H1 (cell line): ENCODE results near the gene LARP4B. TPM values are rescaled to one million over a fixed set of nuclear protein-coding genes. Genes with fewer than 3 reads are reported as not detected.

Source experiments
- CTCF ChIA-PET: fragments of 300-600 bp; sonication (Branson Sonifier 250); formaldehyde crosslinking; loops from one replicate; lab custom pipeline; 2021; ENCODE audit not compliant: partially characterized antibody; lab: Charles Lee
- POLR2A ChIA-PET: fragments of 300-600 bp; sonication (Branson Sonifier 250); formaldehyde crosslinking; loops from one replicate; lab custom pipeline; 2021; ENCODE audit warnings: inconsistent platforms; ENCODE audit not compliant: partially characterized antibody; lab: Charles Lee
- DNase-seq, 2 experiments: peaks; one replicate each; pipeline versions ENCODE4 v3.0.0 to v3.0.0-alpha.2; 2010 to 2022; ENCODE audit warnings: low spot score in 2 of 2, low read depth in 1 of 2, mixed read lengths in 1 of 2
- FAIRE-seq: peaks from 2 replicates; lab custom pipeline; 2011; peaks lifted over from hg19 to GRCh38; lab: Jason Lieb, UNC
- H2AFZ ChIP-seq: 2 replicates; pipeline ENCODE4 v1.8.1; 2012; ENCODE audit warnings: low read length, inconsistent platforms
- H2AK5ac ChIP-seq: 2 replicates; pipeline ENCODE4 v1.6.1; 2013; ENCODE audit warnings: low read depth, low read length
- H2BK120ac ChIP-seq: replicated peaks from 2 replicates; pipeline ENCODE3; 2013; ENCODE audit warnings: low read depth, low read length, inconsistent platforms
- H2BK12ac ChIP-seq: 2 replicates; pipeline ENCODE4 v1.6.1; 2013; ENCODE audit warnings: low read depth, low read length
- H2BK15ac ChIP-seq: 2 replicates; pipeline ENCODE4 v1.6.1; 2013; ENCODE audit warnings: low read length
- H2BK20ac ChIP-seq: 2 replicates; pipeline ENCODE4 v1.6.1; 2013; ENCODE audit warnings: low read length
- H2BK5ac ChIP-seq: 2 replicates; pipeline ENCODE4 v1.6.1; 2013; ENCODE audit warnings: low read depth, low read length
- H3K14ac ChIP-seq: 2 replicates; pipeline ENCODE4 v1.6.1; 2013; ENCODE audit warnings: inconsistent platforms; ENCODE audit not compliant: insufficient read length
- H3K18ac ChIP-seq: 2 replicates; pipeline ENCODE4 v1.6.1; 2013; ENCODE audit warnings: low read length; ENCODE audit errors: extremely low read depth
- H3K23ac ChIP-seq: 2 replicates; pipeline ENCODE4 v1.6.1; 2013; ENCODE audit warnings: inconsistent platforms; ENCODE audit not compliant: insufficient read length
- H3K23me2 ChIP-seq: 2 replicates; pipeline ENCODE4 v1.6.1; 2013; ENCODE audit warnings: low read depth, low read length
- H3K27ac ChIP-seq: 2 replicates; pipeline ENCODE4 v1.6.1; 2011; ENCODE audit warnings: low read depth, low read length, inconsistent platforms
- H3K27me3 ChIP-seq, 4 experiments: replicated peaks in 1 of 4; 1 replicate in 1 of 4; 2 replicates in 3 of 4; pipeline versions ENCODE4 v1.6.1 to v1.8.1; 2011 to 2013; ENCODE audit warnings: low read length in 3 of 4, mild to moderate bottlenecking in 3 of 4, inconsistent platforms in 2 of 4, mixed read lengths in 2 of 4, moderate library complexity in 1 of 4; ENCODE audit not compliant: control insufficient read depth in 3 of 4, insufficient read depth in 3 of 4; ENCODE audit errors: extremely low read depth in 1 of 4
- H3K36me3 ChIP-seq, 4 experiments: 2 replicates each; pipeline versions ENCODE4 v1.6.1 to v1.8.1; 2011 to 2013; ENCODE audit warnings: mild to moderate bottlenecking in 4 of 4, low read length in 3 of 4, moderate library complexity in 2 of 4, control low read depth in 1 of 4, inconsistent platforms in 1 of 4; ENCODE audit not compliant: insufficient read depth in 4 of 4, control insufficient read depth in 2 of 4
- H3K4ac ChIP-seq: replicated peaks from 2 replicates; pipeline ENCODE3; 2013; ENCODE audit warnings: low read length, low read depth, mixed read lengths, inconsistent platforms; ENCODE audit not compliant: insufficient read length
- H3K4me1 ChIP-seq, 4 experiments: replicated peaks in 1 of 4; 1 replicate in 1 of 4; 2 replicates in 3 of 4; pipeline versions ENCODE4 v1.6.1 to v1.8.1; 2011 to 2013; ENCODE audit warnings: low read length in 3 of 4, inconsistent platforms in 2 of 4, mixed read lengths in 1 of 4; ENCODE audit not compliant: insufficient read depth in 4 of 4, control insufficient read depth in 3 of 4
- H3K4me2 ChIP-seq, 2 experiments: 2 replicates each; pipeline versions ENCODE4 v1.6.1 to v1.8.1; 2011 to 2013; ENCODE audit warnings: low read depth in 2 of 2, low read length in 2 of 2, control low read depth in 1 of 2, inconsistent platforms in 1 of 2, mild to moderate bottlenecking in 1 of 2; ENCODE audit not compliant: insufficient read depth in 1 of 2
- H3K4me3 ChIP-seq, 4 experiments: fragments of 200-600, 300-600 bp in 1 of 4; sonication (generic), shearing (Covaris generic), sonication (Bioruptor Twin) in 1 of 4; 2 replicates each; pipeline versions ENCODE4 v1.5.1 to v1.8.1; 2011 to 2016; ENCODE audit warnings: low read length in 4 of 4, low read depth in 3 of 4, control low read depth in 2 of 4, inconsistent platforms in 2 of 4, mild to moderate bottlenecking in 2 of 4, mixed read lengths in 1 of 4, moderate library complexity in 1 of 4; ENCODE audit not compliant: insufficient read depth in 2 of 4; ENCODE audit errors: extremely low read depth in 1 of 4
- H3K56ac ChIP-seq: replicated peaks from 2 replicates; pipeline ENCODE3; 2013; ENCODE audit warnings: low read depth, mild to moderate bottlenecking, mixed read lengths, low read length, inconsistent platforms; ENCODE audit not compliant: insufficient read length
- H3K79me1 ChIP-seq: 2 replicates; pipeline ENCODE4 v1.6.1; 2013; ENCODE audit warnings: low read depth, low read length, control low read depth
- H3K79me2 ChIP-seq, 2 experiments: 2 replicates each; pipeline versions ENCODE4 v1.6.1 to v1.8.1; 2012 to 2013; ENCODE audit warnings: low read length in 2 of 2, mild to moderate bottlenecking in 2 of 2, inconsistent platforms in 1 of 2; ENCODE audit not compliant: insufficient read depth in 2 of 2, control insufficient read depth in 1 of 2
- H3K9ac ChIP-seq, 4 experiments: replicated peaks in 1 of 4; 1 replicate in 1 of 4; 2 replicates in 3 of 4; pipeline versions ENCODE4 v1.6.1 to v1.8.1; 2011 to 2013; ENCODE audit warnings: low read depth in 3 of 4, low read length in 3 of 4, control low read depth in 2 of 4, mild to moderate bottlenecking in 2 of 4, moderate library complexity in 2 of 4, inconsistent platforms in 1 of 4; ENCODE audit errors: extremely low read depth in 1 of 4
- H3K9me3 ChIP-seq, 2 experiments: 2 replicates each; pipeline versions ENCODE4 v1.6.1 to v1.8.1; 2012 to 2013; ENCODE audit warnings: mild to moderate bottlenecking in 2 of 2, moderate library complexity in 2 of 2, control low read depth in 1 of 2, inconsistent platforms in 1 of 2, low read depth in 1 of 2, low read length in 1 of 2, mixed read lengths in 1 of 2; ENCODE audit not compliant: insufficient read depth in 2 of 2
- H4K20me1 ChIP-seq, 2 experiments: replicated peaks in 1 of 2; 2 replicates each; pipeline versions ENCODE3 to v1.8.1; 2011 to 2013; ENCODE audit warnings: inconsistent platforms in 2 of 2, low read length in 2 of 2, mild to moderate bottlenecking in 1 of 2; ENCODE audit not compliant: insufficient read depth in 2 of 2, control insufficient read depth in 1 of 2
- H4K5ac ChIP-seq: 2 replicates; pipeline ENCODE4 v1.6.1; 2013; ENCODE audit warnings: low read length, low read depth, mixed read lengths, inconsistent platforms; ENCODE audit not compliant: insufficient read length
- H4K8ac ChIP-seq: 2 replicates; pipeline ENCODE4 v1.8.0; 2013; ENCODE audit warnings: mild to moderate bottlenecking, moderate library complexity, low read length, inconsistent platforms; ENCODE audit not compliant: insufficient read depth; ENCODE audit errors: extremely low read depth
- H4K91ac ChIP-seq: replicated peaks from 2 replicates; pipeline ENCODE3; 2013; ENCODE audit warnings: low read length, mixed read lengths, inconsistent platforms; ENCODE audit not compliant: insufficient read length
- BCL11A ChIP-seq, 2 experiments: IDR thresholded peaks; one replicate each; pipeline ENCODE4 v1.6.1; 2011; ENCODE audit warnings: low read depth in 2 of 2, low read length in 2 of 2, mild to moderate bottlenecking in 2 of 2
- BRCA1 ChIP-seq: IDR thresholded peaks from 2 replicates; pipeline ENCODE4 v1.6.1; 2012; ENCODE audit warnings: low read depth, low read length, improper control_type of control experiment
- CHD2 ChIP-seq: IDR thresholded peaks from 2 replicates; pipeline ENCODE4 v1.6.1; 2012; ENCODE audit warnings: low read length, improper control_type of control experiment
- CTBP2 ChIP-seq: IDR thresholded peaks from 2 replicates; pipeline ENCODE4 v1.7.0; 2011; ENCODE audit warnings: borderline replicate concordance, mild to moderate bottlenecking, moderate library complexity, mixed read lengths, low read length; ENCODE audit not compliant: insufficient read depth, insufficient read length
- EZH2 ChIP-seq: fragments of 200-600 bp; sonication (generic); IDR thresholded peaks from 2 replicates; pipeline ENCODE4 v1.7.1; 2012; ENCODE audit warnings: low read depth, mild to moderate bottlenecking, moderate library complexity, low read length, inconsistent platforms; ENCODE audit not compliant: severe bottlenecking
- JUN ChIP-seq: IDR thresholded peaks from 2 replicates; pipeline ENCODE4 v1.6.1; 2011; ENCODE audit warnings: low read depth, mild to moderate bottlenecking, improper control_type of control experiment, low read length
- KDM1A ChIP-seq: fragments of 200-600, 300-600 bp; sonication (generic); IDR thresholded peaks from 2 replicates; pipeline ENCODE4 v1.7.1; 2016; ENCODE audit warnings: mild to moderate bottlenecking, low read length, borderline replicate concordance
- MAFK ChIP-seq: IDR thresholded peaks from 2 replicates; pipeline ENCODE4 v1.6.1; 2012; ENCODE audit warnings: low read depth, mild to moderate bottlenecking, improper control_type of control experiment, low read length
- PHF8 ChIP-seq: fragments of 200-600 bp; sonication (generic); conservative IDR thresholded peaks from 2 replicates; pipeline ENCODE4 v1.7.1; 2012; ENCODE audit warnings: low read depth, mild to moderate bottlenecking, inconsistent platforms, low read length, moderate library complexity
- POLR2A ChIP-seq, 2 experiments: IDR thresholded peaks; 1 replicate in 1 of 2; 2 replicates in 1 of 2; pipeline ENCODE4 v1.6.1; 2011; ENCODE audit warnings: low read depth in 2 of 2, low read length in 2 of 2, mild to moderate bottlenecking in 2 of 2; ENCODE audit errors: control extremely low read depth in 1 of 2
- POLR2AphosphoS5 ChIP-seq: IDR thresholded peaks from 2 replicates; pipeline ENCODE4 v1.6.1; 2011; ENCODE audit warnings: low read depth, low read length
- TBP ChIP-seq: IDR thresholded peaks from 2 replicates; pipeline ENCODE4 v1.6.1; 2011; ENCODE audit warnings: low read depth, low read length, improper control_type of control experiment
- WGBS, 2 experiments: shearing (Covaris generic) in 1 of 2; methylation state at CpG; one replicate each; pipeline versions ENCODE4 v1.1.6 to v1.1.7; 2013 to 2015; ENCODE audit warnings: low lambda C conversion rate in 2 of 2, mixed read lengths in 2 of 2, inconsistent platforms in 1 of 2, low coverage in 1 of 2, missing lambda C conversion rate in 1 of 2; ENCODE audit not compliant: insufficient replicate concordance in 2 of 2, insufficient coverage in 1 of 2, insufficient read length in 1 of 2; ENCODE audit errors: extremely low coverage in 1 of 2, missing lambda C conversion rate in 1 of 2; 5-methylcytosine and 5-hydroxymethylcytosine counted together
- polyA plus RNA-seq, 7 experiments: library from polyadenylated mRNA; depleted of rRNA in 3 of 7; stranded (reverse) in 5 of 7; unstranded in 2 of 7; fragments of >200 nt in 5 of 7; fragments of 200-250 nt in 2 of 7; gene quantifications; 1 replicate in 5 of 7; 2 replicates in 1 of 7; 4 replicates in 1 of 7; pipeline versions ENCODE4 v1.2.1 to v1.2.3, GENCODE V29; 2011 to 2013; ENCODE audit warnings: missing spikeins in 2 of 7, mixed read lengths in 2 of 7
- total RNA-seq: library from RNA; stranded (reverse); fragmentation: NEBNext Ultra II Directional; extraction: Animal tissue kit (Norgen Biotek cat#: 25700); gene quantifications from 2 replicates; pipeline ENCODE4 v1.2.1, GENCODE V29; 2021
- TF ChIP-seq, protein P1 (sequence below): IDR thresholded peaks from 2 replicates; pipeline ENCODE4 v1.6.1; 2012; ENCODE audit warnings: inconsistent platforms

The LARP4B gene
- total and polyA plus RNA-seq, 2 of the 8 experiments (the other 6 are each of a cell fraction or from before 2014, with no cell fraction given): 20.1 to 78.6 TPM

DNA sequence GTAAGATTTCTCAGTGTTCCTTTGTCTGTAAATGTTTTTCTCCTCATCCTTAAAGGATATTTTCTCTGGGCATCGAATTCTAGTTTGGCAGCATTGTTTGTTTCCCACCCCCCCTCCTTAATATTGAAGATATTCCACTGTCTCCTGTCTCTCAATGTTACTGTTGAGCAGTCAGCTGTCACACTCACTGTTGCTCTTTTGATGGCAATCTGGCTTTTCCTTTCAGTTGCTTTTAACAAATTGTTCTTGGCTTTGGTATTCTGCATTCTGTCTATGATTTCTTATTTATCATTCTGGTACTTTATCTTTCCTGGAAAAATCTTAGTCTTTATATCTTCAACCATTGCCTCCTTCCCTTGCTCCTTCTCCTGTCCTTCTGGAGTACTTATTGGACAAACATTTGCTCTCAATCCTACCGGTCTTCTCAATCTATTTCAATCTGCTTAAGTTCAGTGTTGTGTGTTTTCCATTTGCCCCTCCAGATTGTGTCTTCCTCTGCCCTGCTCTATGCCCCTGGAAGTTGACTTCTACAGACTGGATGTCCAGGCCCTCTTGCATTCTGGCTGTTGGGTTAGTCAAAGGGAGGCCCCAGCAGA lies 47.4 kb upstream of the LARP4B start:
- no peak overlapping the region for H4K5ac ChIP-seq
- peaks cover 0 to 4% (median 0%) of the 10 kb centered on the region in 4 experiments; a peak in 1 of 8 replicates for H3K36me3 ChIP-seq
- H2BK5ac ChIP-seq: no peak overlapping the region
- DNase-seq (no peak), FAIRE-seq (no peak)
- H3K27ac ChIP-seq: no peak overlapping the region
- no peaks in the 10 kb centered on the region for H3K27me3 ChIP-seq
- no peak overlapping the region for H4K91ac ChIP-seq
- H2BK120ac ChIP-seq: no peak overlapping the region
- H4K8ac ChIP-seq: no peak overlapping the region
- no peak overlapping the region for H3K56ac ChIP-seq
- H3K79me1 ChIP-seq: no peaks in the 10 kb centered on the region
- no peaks in the 10 kb centered on the region for H4K20me1 ChIP-seq
- no peak overlapping the region for H3K9ac ChIP-seq
- POLR2A ChIA-PET: interaction anchor here (1.4 kb wide), 1 partner anchor 9 kb away, joined by 3 read pairs; the partner anchor contains the start of gene GTPBP4
- no peaks in the 10 kb centered on the region for H3K79me2 ChIP-seq
- no peak overlapping the region for H3K4me3 ChIP-seq
- no peaks in the 10 kb centered on the region for H3K4me1 ChIP-seq
- CTCF ChIA-PET: interaction anchor here (0.6 kb wide), 1 partner anchor 71 kb away, joined by 5 read pairs; no protein-coding TSS in a partner anchor
- H2BK12ac ChIP-seq: no peak overlapping the region
- no peak overlapping the region for H2AK5ac ChIP-seq
- no peak overlapping the region for H2AFZ ChIP-seq
- no peak overlapping the region for H2BK20ac ChIP-seq
- peaks cover 23 to 27% of the 10 kb centered on the region in 2 experiments for H3K9me3 ChIP-seq
- no peak overlapping the region for H3K23ac ChIP-seq
- no peak overlapping the region for H3K18ac ChIP-seq
- H3K4me2 ChIP-seq: no peak overlapping the region
- H2BK15ac ChIP-seq: no peak overlapping the region
- TF ChIP-seq KDM1A: no peak
- TF ChIP-seq POLR2AphosphoS5: no peak
- TF ChIP-seq PHF8: no peak
- no peak for TF ChIP-seq BRCA1
- TF ChIP-seq CTBP2: no peak
- no peak for TF ChIP-seq EZH2
- no peak for TF ChIP-seq MAFK
- TF ChIP-seq JUN: no peak
- TF ChIP-seq TBP: no peak
- TF ChIP-seq, protein P1, sequence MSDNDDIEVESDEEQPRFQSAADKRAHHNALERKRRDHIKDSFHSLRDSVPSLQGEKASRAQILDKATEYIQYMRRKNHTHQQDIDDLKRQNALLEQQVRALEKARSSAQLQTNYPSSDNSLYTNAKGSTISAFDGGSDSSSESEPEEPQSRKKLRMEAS: no peak
- no peak for TF ChIP-seq CHD2
- TF ChIP-seq BCL11A (IDR thresholded peaks at IDR 0.05; ENCODE audit: low read depth in 2 of 2, low read length in 2 of 2): no peak
- TF ChIP-seq POLR2A (IDR thresholded peaks at IDR 0.05; ENCODE audit: control extremely low read depth in 1 of 2, low read depth in 2 of 2, low read length in 2 of 2): no peak
- TF ChIP-seq, all 59 proteins: peak for 0
- Histone ChIP-seq H3K14ac (no peak overlapping the region), H3K4ac (no peak overlapping the region), H3K23me2 (no peaks in the 10 kb centered on the region)
- WGBS, 2 experiments: 93% methylated on average over 2 of the region's 2 CpGs; no CpG with 5 or more reads in 1 of the 2 experiments
